Heart left ventricle (tissue), 16 donors: ENCODE results near the gene TRAF3. TPM values are rescaled to one million over a fixed set of nuclear protein-coding genes. Genes with fewer than 3 reads are reported as not detected.

Experiments used
- ATAC-seq, 4 donors: fragments of 200-7000 bp; cut with Tn5 transposase; one replicate each; pipeline ENCODE4 v1.9.1; 2020 to 2022; ENCODE audit warnings: moderate library complexity in 4 of 4, mild to moderate bottlenecking in 3 of 4, moderate number of reproducible peaks in 1 of 4
- DNase-seq, 5 donors: peaks; one replicate each; pipeline ENCODE4 v3.0.0-alpha.2; 2020
- H3K27ac ChIP-seq, 12 donors: fragments of 200-600 bp; sonication (generic) in 4 of 12; one replicate each; pipeline versions ENCODE4 v1.5.0 to v1.8.0; 2016 to 2022; ENCODE audit warnings: mild to moderate bottlenecking in 2 of 12
- H3K27me3 ChIP-seq, 9 donors: fragments of 200-600 bp; sonication (generic) in 2 of 9; one replicate each; pipeline versions ENCODE4 v1.5.1 to v1.8.0; 2016 to 2022; ENCODE audit warnings: mild to moderate bottlenecking in 3 of 9
- H3K36me3 ChIP-seq, 9 donors: fragments of 200-600 bp; sonication (generic) in 2 of 9; one replicate each; pipeline versions ENCODE4 v1.5.0 to v1.8.0; 2018 to 2022; ENCODE audit warnings: mild to moderate bottlenecking in 2 of 9
- H3K4me1 ChIP-seq, 12 donors: fragments of 200-600 bp; sonication (generic) in 4 of 12; one replicate each; pipeline versions ENCODE4 v1.5.0 to v1.8.0; 2016 to 2022; ENCODE audit warnings: mild to moderate bottlenecking in 3 of 12
- H3K4me3 ChIP-seq, 12 donors: fragments of 200-600 bp; sonication (generic) in 4 of 12; one replicate each; pipeline versions ENCODE4 v1.5.0 to v1.8.0; 2017 to 2022; ENCODE audit warnings: mild to moderate bottlenecking in 9 of 12, moderate library complexity in 4 of 12
- H3K9me3 ChIP-seq, 12 donors: fragments of 200-600 bp; sonication (generic) in 4 of 12; one replicate each; pipeline versions ENCODE4 v1.5.0 to v1.8.0; 2016 to 2022; ENCODE audit warnings: mild to moderate bottlenecking in 1 of 12
- CTCF ChIP-seq, 12 donors: fragments of 200-600 bp; sonication (generic) in 4 of 12; IDR thresholded peaks; one replicate each; pipeline versions ENCODE4 v1.5.0 to v1.8.0; 2018 to 2022; ENCODE audit warnings: antibody characterized with exemption in 12 of 12, mild to moderate bottlenecking in 5 of 12
- POLR2A ChIP-seq, 2 donors: fragments of 450-650 bp; IDR thresholded peaks; one replicate each; pipeline ENCODE4 v1.6.1; 2017; ENCODE audit warnings: antibody characterized with exemption in 2 of 2, mild to moderate bottlenecking in 2 of 2, moderate library complexity in 2 of 2
- WGBS, 4 donors: extraction: QIAGEN DNeasy Blood & Tissue Kit in 2 of 4; methylation state at CpG; one replicate each; pipeline versions ENCODE4 v1.1.5 to v1.1.7; 2013 to 2018; 5-methylcytosine and 5-hydroxymethylcytosine counted together
- intact Hi-C, 10 donors: fragments of 100-400 bp; cut with DNase I; formaldehyde crosslinking; loops; one replicate each; pipeline versions ENCODE4 v1.11.1 to v1.14.2; 2022
- polyA plus RNA-seq, 2 donors: library from polyadenylated mRNA; stranded (reverse); fragments of 200-250 nt; gene quantifications; one replicate each; pipeline ENCODE4 v1.2.3, GENCODE V29; 2013
- total RNA-seq, 9 donors: library from RNA; depleted of rRNA in 2 of 9; stranded (reverse); fragments of >200 nt in 2 of 9; fragmentation: NEBNext Ultra II Directional in 3 of 9; extraction: Animal tissue kit (Norgen Biotek cat#: 25700) in 3 of 9; gene quantifications; one replicate each; pipeline versions ENCODE4 v1.1.0 to v1.2.4, GENCODE V29; 2016 to 2023
- donor health status: ischemic (EF 13 %, LVEDD 7.1; RV severe dilation, severe dysfunction).
- donor health status: healthy with polysubstance abuse.
- donor health status: DM: no; HTN: yes; CAD: no.
- donor health status: DM: no; HTN: no; CAD: no.
- donor health status: ischemic (EF 25% LVEDD 6.9; RV normal size, moderate dysfunction).
- donor health status: ischemic (EF 25% LVEDD 5.7; RV mildly dilated, moderate dysfunction).
- donor health status: healthy.
- donor health status: DM: yes; HTN: yes; CAD: no.
- donor health status: ischemic (EF 35%, LVEDD 5.7; RV mildly dilated, moderate dysfunction).
- donor health status: nonischemic (EF 11% LVEDD 7.7; RV severe dilation, severe dysfunction).
- donor health status: DM: yes; HTN: yes; CAD: no.
- donor health status: PGD.
- donor health status: ischemic (EF 29% LVEDD 5.4; RV normal size, mild dysfunction).
- donor health status: nonischemic (EF 23%, LVEDD 6.1; RV moderate dilation, normal function).

Gene TRAF3
- total and polyA plus RNA-seq, 11 donors, result 1.6 to 20.6 (median 10.6) TPM

GRCh38 chr14:102888748-102889147, 111.5 kb downstream of the TRAF3 start:
- no peaks in the 10 kb centered on the region for H3K27me3 ChIP-seq
- WGBS, 4 donors, result 77 to 92% (median 88%) methylated on average over 1 of the region's 1 CpG
- no peak overlapping the region for H3K4me3 ChIP-seq
- DNase-seq (no peak), ATAC-seq (no peak)
- H3K9me3 ChIP-seq, result no peaks in the 10 kb centered on the region
- TF ChIP-seq CTCF (IDR thresholded peaks at IDR 0.05) (no peak), POLR2A (IDR thresholded peaks at IDR 0.05) (no peak)
- H3K36me3 ChIP-seq, result peaks cover 0 to 92% (median 27%) of the 10 kb centered on the region in 9 donors
- intact Hi-C loops, result no loop called here
- no peak overlapping the region for H3K27ac ChIP-seq
- peaks cover 0 to 5% (median 0%) of the 10 kb centered on the region in 12 donors for H3K4me1 ChIP-seq

- no peak for DNase-seq
- WGBS, 4 donors, result 94 to 98% (median 97%) methylated on average over 7 of the region's 7 CpGs
- no peak for ATAC-seq
- no peak for TF ChIP-seq CTCF (IDR thresholded peaks at IDR 0.05)
- TF ChIP-seq POLR2A (IDR thresholded peaks at IDR 0.05), result no peak
- Histone ChIP-seq H3K4me3 (no peak overlapping the region), H3K27me3 (no peaks in the 10 kb centered on the region), H3K27ac (no peak overlapping the region), H3K4me1 (peaks cover 0 to 5% (median 0%) of the 10 kb centered on the region in 12 donors), H3K36me3 (peaks cover 0 to 91% (median 27%) of the 10 kb centered on the region in 9 donors), H3K9me3 (no peaks in the 10 kb centered on the region)
- intact Hi-C loops, result no loop called here
Observed at GRCh38 chr14:102889615-102890014, 112.4 kb downstream of the TRAF3 start.

- WGBS, 4 donors, result 85 to 92% (median 90%) methylated on average over 15 of the region's 15 CpGs
- H3K36me3 ChIP-seq, result peaks cover 0 to 94% (median 30%) of the 10 kb centered on the region in 9 donors
- intact Hi-C loops, result no loop called here
- no peak overlapping the region for H3K4me3 ChIP-seq
- no peaks in the 10 kb centered on the region for H3K27me3 ChIP-seq
- ATAC-seq, result no peak
- H3K4me1 ChIP-seq, result peaks cover 0 to 5% (median 0%) of the 10 kb centered on the region in 12 donors
- no peak overlapping the region for H3K27ac ChIP-seq
- H3K9me3 ChIP-seq, result no peaks in the 10 kb centered on the region
- TF ChIP-seq CTCF (IDR thresholded peaks at IDR 0.05) (no peak), POLR2A (IDR thresholded peaks at IDR 0.05) (no peak)
- no peak for DNase-seq
Observed at GRCh38 chr14:102891111-102891510, 113.9 kb downstream of the TRAF3 start.

GRCh38 chr14:102891556-102891955, 114.3 kb downstream of the TRAF3 start:
- H3K4me1 ChIP-seq, result peaks cover 0 to 5% (median 0%) of the 10 kb centered on the region in 12 donors
- H3K4me3 ChIP-seq, result no peak overlapping the region
- no peaks in the 10 kb centered on the region for H3K27me3 ChIP-seq
- intact Hi-C loops, result no loop called here
- TF ChIP-seq POLR2A (IDR thresholded peaks at IDR 0.05) (no peak), CTCF (IDR thresholded peaks at IDR 0.05) (no peak)
- ATAC-seq, result no peak
- no peak for DNase-seq
- no peaks in the 10 kb centered on the region for H3K9me3 ChIP-seq
- no peak overlapping the region for H3K27ac ChIP-seq
- 79 to 88% (median 83%) methylated on average over 4 of the region's 4 CpGs for WGBS, 4 donors
- H3K36me3 ChIP-seq, result peaks cover 0 to 94% (median 28%) of the 10 kb centered on the region in 9 donors
